SK-N-SH treated with all-trans-retinoic acid at 6 μM for 48 hours (cell line): ENCODE results near the gene MCUB.

Source experiments
- ARNTL ChIP-seq: fragments of 450-650 bp; formaldehyde crosslinking; IDR thresholded peaks from 2 replicates; pipeline ENCODE4 v1.5.0; 2020; ENCODE audit warnings: low read depth, mild to moderate bottlenecking, moderate library complexity, borderline replicate concordance
- POU6F1 ChIP-seq: fragments of 250-450 bp; sonication (Bioruptor Pico); IDR thresholded peaks from 2 replicates; pipeline ENCODE4 v1.8.0; 2021; ENCODE audit warnings: low read depth, mild to moderate bottlenecking, moderate library complexity, borderline replicate concordance

- TF ChIP-seq POU6F1 = no peak
- TF ChIP-seq ARNTL (CRISPR knock-in tag) = no peak
These were observed 175.7 kb downstream of the MCUB start for GRCh38 chr4:109735566-109736365.
